ENCODE results near the gene YAE1. TPM values are rescaled to one million over a fixed set of nuclear protein-coding genes. Genes with fewer than 3 reads are reported as not detected.

The YAE1 gene, protein sequence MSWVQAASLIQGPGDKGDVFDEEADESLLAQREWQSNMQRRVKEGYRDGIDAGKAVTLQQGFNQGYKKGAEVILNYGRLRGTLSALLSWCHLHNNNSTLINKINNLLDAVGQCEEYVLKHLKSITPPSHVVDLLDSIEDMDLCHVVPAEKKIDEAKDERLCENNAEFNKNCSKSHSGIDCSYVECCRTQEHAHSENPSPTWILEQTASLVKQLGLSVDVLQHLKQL
- 12.5 and 32.8 TPM in 2 replicates for total RNA-seq

DNA sequence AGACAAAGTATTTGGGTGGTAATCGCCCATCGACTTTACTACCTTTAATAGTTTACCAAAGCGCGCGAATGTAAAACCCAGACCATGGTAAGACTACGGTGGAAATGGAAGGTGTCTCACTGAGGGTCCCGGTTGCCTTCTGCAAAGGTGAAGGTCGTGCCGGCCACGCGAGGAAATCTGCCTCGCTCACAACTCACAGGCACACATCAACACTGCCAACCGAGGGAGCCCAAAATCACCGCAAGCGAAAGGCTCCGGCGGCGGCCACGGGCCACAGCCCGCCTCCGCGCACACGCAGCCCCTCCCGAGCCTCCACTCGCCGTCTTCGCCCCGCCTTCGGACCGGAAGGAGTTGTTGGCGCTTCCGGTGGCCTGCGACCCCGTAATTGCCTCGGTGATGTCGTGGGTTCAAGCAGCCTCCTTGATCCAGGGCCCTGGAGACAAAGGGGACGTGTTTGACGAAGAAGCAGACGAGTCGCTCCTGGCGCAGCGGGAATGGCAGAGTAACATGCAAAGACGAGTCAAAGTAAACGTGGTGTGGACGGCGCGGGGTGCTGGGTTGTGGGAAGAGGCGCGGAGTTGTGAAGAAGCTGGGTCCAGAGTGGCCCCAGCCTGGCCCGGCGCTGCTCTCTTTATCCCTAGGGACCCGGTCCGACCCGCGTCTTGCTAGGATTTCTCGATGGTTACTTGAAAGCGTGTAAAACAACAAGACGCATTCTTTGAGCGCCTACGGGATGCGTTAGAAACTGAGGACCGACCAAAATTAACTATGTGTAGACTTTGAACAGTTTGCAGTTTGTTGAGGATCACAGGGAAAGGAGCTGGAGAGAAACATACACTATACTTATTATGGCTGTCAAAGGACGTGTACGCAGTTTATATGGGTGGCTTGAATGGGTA is at the start of gene YAE1:
Gene YAE1 (plus strand): TSS at position 382 of the 899 bp plus-strand sequence. CDS start 15 bp downstream, at position 397.

Other genes starting within 250 kb of the YAE1 start
- 39.7 and 68.1 TPM in 2 replicates for gene RALA, start 57.2 kb downstream of the YAE1 start, total RNA-seq